Muscle layer of duodenum (tissue), 2 donors: ENCODE measurements around the gene TNP2.
A peak's percentile ranks its signal among the peaks of the same experiment; 100 is the strongest.
"Not testable (repeated sequence)": the region's sequence is repeated elsewhere in the genome, so short reads cannot be mapped to it uniquely, and the experiment has no call there.

Experiments
- H3K27ac ChIP-seq: one replicate; pipeline ENCODE4 v1.7.0; 2013; ENCODE audit warnings: mild to moderate bottlenecking, low read length
- H3K27me3 ChIP-seq: one replicate; pipeline ENCODE4 v1.7.0; 2013; ENCODE audit warnings: low read depth, mild to moderate bottlenecking, control low read depth, low read length
- H3K36me3 ChIP-seq, 2 donors: one replicate each; pipeline ENCODE4 v1.7.0; 2013; ENCODE audit warnings: low read length in 2 of 2, control low read depth in 1 of 2, mild to moderate bottlenecking in 1 of 2; ENCODE audit not compliant: insufficient read depth in 2 of 2, control insufficient read depth in 1 of 2
- H3K4me1 ChIP-seq, 2 donors: one replicate each; pipeline ENCODE4 v1.7.0; 2013; ENCODE audit warnings: low read length in 2 of 2, mild to moderate bottlenecking in 2 of 2, control low read depth in 1 of 2, moderate library complexity in 1 of 2; ENCODE audit not compliant: insufficient read depth in 2 of 2, control insufficient read depth in 1 of 2
- H3K4me3 ChIP-seq, 2 donors: one replicate each; pipeline ENCODE4 v1.7.0; 2013; ENCODE audit warnings: low read length in 2 of 2, low read depth in 1 of 2, mild to moderate bottlenecking in 1 of 2
- H3K9me3 ChIP-seq, 2 donors: one replicate each; pipeline ENCODE4 v1.7.0; 2013; ENCODE audit warnings: low read length in 2 of 2, control low read depth in 1 of 2, mild to moderate bottlenecking in 1 of 2; ENCODE audit not compliant: control insufficient read depth in 1 of 2
- donor health status: healthy.

TNP2 gene

DNA sequence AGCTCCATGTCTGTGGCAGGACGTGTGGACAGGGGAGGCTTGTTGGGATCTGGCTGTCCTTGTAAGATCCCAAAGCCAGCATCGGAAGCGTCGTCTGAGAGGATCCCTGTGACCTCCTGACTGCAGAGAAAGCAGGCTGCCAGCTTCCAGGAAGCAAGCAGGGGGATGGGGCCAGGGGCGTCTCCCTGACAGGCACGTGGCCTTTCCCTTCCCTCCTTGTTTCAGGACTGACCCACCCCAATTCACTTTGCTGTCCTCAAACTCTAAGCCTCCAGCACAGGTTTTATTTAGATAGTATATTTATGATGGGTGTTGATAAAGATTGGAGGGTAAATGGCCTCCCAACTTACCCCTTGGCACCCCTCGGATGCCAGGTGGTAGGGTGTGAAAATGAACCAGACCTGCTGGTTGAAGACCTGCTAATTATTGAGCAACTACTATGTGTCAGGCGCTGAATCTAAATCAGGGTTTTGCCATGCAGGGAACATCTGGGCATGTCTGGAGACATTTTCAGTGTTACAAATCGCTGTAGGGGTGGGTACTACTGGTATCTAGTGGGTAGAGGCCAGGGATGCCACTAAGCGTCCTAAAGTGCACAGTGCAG lies 37.7 kb downstream of the TNP2 start:
- Histone ChIP-seq H3K36me3 (no peaks in the 10 kb centered on the region), H3K4me1 (no peaks in the 10 kb centered on the region), H3K27ac (no peak overlapping the region)

DNA sequence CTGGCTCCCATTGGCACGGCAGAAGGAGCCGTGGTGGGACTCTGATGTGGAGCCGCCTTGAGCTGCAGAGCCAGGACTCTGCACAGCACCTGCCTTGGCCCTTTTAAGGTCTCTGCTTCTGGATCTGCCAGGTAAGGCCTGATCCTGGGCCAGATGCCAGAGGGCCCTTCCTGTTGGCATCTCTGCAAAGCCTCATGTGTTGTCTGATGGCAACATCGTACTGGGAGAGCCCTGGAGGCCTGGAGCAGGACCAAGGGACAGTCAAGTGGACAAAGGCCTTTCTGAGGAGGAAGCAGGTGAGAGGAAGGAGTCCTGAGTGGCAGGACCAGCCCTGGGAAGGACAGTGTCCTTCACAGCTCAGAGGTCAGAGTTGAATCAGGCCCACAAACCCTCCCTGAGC lies 39.2 kb downstream of the TNP2 start:
- Histone ChIP-seq H3K27ac (no peak overlapping the region), H3K4me1 (peaks cover 0 to 4% of the 10 kb centered on the region in 2 donors), H3K9me3 (no peaks in the 10 kb centered on the region), H3K4me3 (no peak overlapping the region), H3K36me3 (no peaks in the 10 kb centered on the region), H3K27me3 (no peaks in the 10 kb centered on the region)

More for the DNA sequence above, 37.7 kb downstream of the TNP2 start:
- Histone ChIP-seq H3K27me3 (no peaks in the 10 kb centered on the region), H3K4me3 (no peak overlapping the region), H3K9me3 (no peaks in the 10 kb centered on the region)

DNA sequence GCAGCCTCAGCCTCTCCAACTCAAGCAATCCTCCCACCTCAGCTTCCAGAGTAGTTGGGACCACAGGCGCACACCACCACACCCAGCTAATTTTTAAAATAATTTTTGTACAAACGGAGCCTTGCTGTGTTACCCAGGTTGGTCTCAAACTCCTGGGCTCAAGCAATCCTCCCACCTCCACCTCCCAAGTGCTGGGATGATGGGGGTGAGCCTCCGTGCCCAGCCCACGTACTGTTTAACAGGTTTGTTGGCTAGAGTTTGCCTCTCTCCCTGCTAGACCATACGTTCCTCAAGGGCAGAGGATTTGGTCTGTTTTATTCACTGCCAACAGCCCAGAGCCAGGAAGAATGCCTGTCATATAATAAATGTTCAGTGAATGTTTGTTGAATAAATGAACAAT lies 39.7 kb downstream of the TNP2 start:
- Histone ChIP-seq H3K9me3 (no peaks in the 10 kb centered on the region), H3K4me3 (no peak overlapping the region), H3K27ac (no peak overlapping the region), H3K4me1 (peaks cover 0 to 4% of the 10 kb centered on the region in 2 donors), H3K36me3 (no peaks in the 10 kb centered on the region), H3K27me3 (no peaks in the 10 kb centered on the region)

DNA sequence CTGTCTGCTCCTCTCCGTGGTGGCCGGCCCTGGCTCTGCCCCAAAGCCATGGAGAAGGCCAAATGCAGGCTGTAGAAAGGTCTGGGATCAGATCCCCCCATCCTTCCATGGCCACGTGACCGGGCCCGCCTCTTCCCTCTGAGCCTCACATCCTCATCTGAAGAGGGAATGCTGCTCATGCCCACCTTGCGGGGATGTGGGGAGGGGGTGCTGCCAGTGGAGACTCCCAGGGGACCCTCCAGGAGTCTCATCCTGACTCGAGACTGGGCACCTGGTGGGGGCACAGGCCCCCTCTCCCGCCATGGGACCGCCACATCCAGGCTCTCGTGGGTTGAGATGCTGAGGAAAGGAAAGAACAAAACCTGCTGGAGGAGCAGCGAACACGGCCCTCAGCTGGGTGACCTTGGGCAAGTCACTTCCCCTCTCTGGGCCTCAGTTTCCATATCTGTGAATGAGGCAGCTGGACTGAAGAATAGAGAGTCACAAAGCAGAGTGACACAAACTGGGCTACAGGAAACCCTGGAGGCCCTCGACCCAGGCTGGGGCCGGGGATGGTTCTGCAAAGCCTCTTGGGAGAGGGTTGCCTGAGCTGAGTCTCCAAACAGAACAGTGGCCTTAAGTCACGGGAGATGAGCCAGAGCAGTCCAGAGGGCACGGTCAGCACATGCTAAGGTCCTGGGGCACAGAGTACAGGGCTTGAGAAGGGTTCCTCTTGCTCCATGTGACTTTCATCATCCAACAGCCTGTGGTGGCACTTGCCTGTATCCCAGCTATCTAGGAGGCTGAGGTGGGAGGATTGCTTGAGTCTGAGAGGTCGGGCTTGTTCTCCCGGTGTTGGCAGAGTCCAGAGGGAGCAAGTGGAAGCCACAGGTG lies 43.2 kb downstream of the TNP2 start:
- H3K9me3 ChIP-seq, result no peaks in the 10 kb centered on the region
- H3K27me3 ChIP-seq, result no peaks in the 10 kb centered on the region
- H3K4me1 ChIP-seq, result peaks cover 0 to 4% of the 10 kb centered on the region in 2 donors
- no peaks in the 10 kb centered on the region for H3K36me3 ChIP-seq
- no peak overlapping the region for H3K27ac ChIP-seq
- peak overlapping the region in 1 of 2 donors; percentile 8 for H3K4me3 ChIP-seq

DNA sequence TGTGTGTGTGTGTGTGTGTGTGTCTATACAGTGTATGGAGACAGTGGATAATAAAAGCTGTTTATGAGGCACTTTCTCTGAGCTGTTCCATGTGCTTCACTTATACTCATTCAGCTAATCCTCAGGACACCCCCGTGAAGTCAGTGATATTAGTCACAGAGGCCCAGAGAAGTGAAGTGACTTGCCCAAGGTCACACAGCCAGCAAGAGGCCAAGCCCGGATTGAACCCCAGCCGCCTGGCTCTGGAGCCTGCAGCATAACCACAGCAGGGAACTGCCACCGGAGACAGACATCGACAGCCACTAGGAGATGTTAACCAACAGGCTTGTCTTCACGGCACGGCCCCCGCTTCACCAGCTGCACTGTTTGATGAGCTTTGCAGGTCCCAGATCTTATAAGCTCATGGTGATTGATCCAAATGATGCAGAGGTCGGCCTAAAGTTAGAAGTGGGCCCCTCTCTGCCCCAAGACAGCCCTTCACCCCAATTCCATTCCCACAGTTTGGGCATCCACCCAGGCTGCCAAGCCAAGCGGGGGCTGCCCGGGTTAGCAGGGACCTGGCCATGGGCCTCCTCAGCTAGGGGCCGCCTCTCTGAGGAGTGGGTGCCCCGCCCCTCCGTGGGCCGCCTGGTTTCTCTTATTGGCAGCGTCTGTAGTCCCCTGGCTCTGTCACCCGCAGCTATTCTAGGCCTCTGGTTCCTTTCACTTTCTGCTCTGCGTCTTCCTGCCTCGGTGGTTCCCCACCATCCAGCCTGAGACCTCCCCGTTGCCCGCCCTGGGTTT lies 44.0 kb downstream of the TNP2 start:
- Histone ChIP-seq H3K4me1 (peaks cover 0 to 4% of the 10 kb centered on the region in 2 donors), H3K27me3 (no peaks in the 10 kb centered on the region), H3K9me3 (no peaks in the 10 kb centered on the region), H3K27ac (no peak overlapping the region), H3K4me3 (peak overlapping the region in 1 of 2 donors; percentile 8), H3K36me3 (no peaks in the 10 kb centered on the region)

DNA sequence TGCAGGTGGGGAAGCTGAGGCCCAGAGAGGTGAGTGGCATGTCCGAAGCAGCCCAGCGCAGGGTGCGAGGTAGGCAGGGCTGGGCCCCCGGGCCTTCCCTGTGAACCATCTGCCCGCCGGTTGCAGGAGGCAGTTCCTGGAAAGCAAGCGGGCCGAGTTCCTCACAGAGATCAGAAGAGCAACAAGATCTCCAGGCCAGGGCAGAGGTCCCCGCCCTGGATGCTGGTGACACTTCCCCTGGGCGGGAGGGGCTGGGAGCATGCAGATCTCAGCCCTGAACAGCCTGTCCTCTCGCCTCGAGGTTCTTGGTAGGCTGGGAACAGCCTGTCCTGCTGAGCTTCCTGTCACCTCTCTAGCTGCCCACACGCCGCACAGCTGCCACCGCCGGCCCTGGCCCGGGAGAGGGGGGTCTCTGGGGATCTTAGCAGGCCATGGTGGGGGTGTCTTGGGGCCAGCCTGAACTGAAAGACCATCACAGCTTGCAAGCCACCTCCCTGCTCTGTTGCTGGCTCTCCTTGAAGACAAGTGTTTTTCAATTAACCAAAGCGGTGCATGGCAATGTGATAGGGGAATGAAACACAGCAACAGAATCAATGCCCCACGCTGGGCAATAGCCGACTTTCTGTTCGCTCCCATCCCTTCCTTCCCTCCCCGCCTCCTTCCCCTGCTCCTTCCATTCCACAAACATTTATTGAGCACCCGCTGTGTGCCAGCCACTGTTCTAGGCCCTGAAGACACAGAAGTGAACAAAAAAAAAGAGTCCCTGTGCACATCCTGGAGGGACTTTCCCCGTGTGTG lies 44.8 kb downstream of the TNP2 start:
- Histone ChIP-seq H3K9me3 (no peaks in the 10 kb centered on the region), H3K36me3 (no peaks in the 10 kb centered on the region), H3K4me3 (no peak overlapping the region), H3K27me3 (no peaks in the 10 kb centered on the region), H3K4me1 (peaks cover 0 to 4% of the 10 kb centered on the region in 2 donors), H3K27ac (no peak overlapping the region)

DNA sequence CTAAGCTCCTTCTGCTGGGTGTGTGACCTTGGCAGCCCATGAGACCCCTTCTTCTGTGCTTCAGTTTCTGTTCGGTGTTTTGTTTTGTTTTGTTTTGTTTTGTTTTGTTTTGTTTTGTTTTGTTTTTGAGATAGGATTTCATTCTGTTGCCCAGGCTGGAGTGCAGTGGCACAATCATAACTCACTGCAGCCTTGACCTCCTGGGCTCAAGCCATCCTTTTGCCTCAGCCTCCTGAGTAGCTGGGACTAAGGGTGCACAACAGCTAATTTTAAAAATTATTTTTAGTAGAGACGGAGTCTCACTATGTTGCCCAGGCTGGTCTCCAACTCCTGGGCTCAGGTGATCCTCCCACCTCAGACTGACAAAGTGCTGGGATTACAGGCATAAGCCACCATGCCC lies 48.6 kb downstream of the TNP2 start:
- not testable (repeated sequence) for H3K27me3 ChIP-seq, H3K27ac ChIP-seq, H3K4me3 ChIP-seq, H3K4me1 ChIP-seq, H3K36me3 ChIP-seq
- H3K9me3 ChIP-seq, result peaks cover 5 to 33% of the 10 kb centered on the region in 2 donors

DNA sequence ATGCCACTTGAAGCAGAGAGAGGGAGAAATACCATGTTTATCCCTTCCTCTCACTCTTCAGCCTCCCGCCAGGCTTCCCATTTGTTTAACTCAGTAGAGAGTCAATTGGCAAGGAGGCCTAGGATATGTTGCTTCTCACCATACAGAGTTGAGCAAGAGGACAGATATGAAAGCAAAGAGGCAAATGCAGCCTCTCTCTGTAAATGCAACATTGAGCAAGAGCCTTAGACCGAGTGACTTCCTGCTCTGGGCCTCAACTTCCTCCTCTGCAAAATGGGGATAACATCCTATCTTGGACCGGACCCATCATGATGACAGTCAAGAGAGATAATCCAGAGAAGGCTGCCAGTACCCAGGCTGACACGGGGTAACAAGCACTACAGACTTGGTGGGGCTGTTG lies 49.9 kb downstream of the TNP2 start:
- no peaks in the 10 kb centered on the region for H3K4me1 ChIP-seq
- H3K27me3 ChIP-seq, result no peaks in the 10 kb centered on the region
- no peak overlapping the region for H3K27ac ChIP-seq
- no peaks in the 10 kb centered on the region for H3K36me3 ChIP-seq
- H3K9me3 ChIP-seq, result peaks cover 5 to 35% of the 10 kb centered on the region in 2 donors
- no peak overlapping the region for H3K4me3 ChIP-seq

DNA sequence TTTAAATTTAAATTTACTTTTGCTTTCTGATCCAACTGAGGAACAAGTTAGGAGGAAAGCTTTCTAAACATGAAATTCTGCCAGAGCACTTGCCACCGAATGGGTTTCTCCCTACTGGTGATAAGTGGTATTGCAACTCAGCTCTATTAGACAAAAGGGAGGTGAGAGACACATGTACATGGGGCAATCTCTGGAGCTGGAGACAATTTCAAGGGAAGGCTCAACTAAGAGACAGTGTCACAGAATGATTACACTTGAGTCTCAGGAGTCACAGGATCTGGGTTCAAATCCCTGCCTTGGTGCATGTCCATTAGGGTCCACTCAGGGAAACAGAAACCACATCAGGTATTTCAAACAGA lies 50.5 kb downstream of the TNP2 start:
- H3K27me3 ChIP-seq, result no peaks in the 10 kb centered on the region
- H3K4me1 ChIP-seq, result no peaks in the 10 kb centered on the region
- peaks cover 5 to 37% of the 10 kb centered on the region in 2 donors for H3K9me3 ChIP-seq
- no peak overlapping the region for H3K27ac ChIP-seq
- no peak overlapping the region for H3K4me3 ChIP-seq
- no peaks in the 10 kb centered on the region for H3K36me3 ChIP-seq
